Measurements from ENCODE around the gene SFRP5.

DNA sequence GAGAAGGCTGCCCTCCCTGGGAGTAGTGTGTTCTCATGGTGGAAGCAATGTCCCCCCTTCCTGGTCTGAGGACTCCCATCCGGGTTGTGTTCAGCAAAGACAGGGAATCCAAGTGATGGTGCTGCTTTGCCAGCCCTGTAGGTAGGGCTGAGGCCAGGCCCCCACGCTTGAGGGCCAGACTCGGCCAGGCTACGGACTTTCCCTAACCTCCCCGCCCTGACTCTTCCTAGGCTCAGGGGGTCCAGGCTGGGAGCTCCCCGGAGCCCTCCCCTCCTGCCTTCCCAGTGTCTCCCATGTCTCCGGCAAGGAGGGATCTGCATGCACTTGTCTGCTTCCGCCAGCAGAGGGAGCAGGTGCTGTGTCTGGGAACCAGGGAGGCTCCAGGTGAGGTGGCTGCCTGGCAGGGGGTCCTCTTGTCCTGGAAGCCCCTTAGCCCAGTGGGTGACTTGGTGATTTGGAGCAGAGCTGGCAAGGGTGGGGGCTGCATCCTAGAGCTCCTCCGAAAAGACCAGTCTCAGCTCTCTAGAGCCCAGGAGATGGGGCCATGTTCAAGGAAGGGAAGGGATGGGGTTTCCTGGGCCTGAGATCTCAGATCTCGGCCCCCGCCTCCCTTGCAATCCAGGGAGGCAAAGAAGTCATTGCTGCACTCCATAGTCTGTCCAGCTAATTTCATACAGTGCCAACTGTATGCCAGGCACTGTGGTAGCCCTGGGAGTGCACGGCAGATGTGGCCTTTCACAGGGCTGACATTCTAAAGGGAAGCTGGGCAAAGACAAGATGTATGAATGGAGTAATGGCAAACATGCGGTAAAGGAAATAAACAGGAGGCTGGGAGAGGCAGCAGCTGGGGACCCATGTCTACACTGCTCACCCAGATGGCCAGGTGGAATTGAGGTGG, 20.3 kb upstream of the SFRP5 start:
- TF ChIP-seq EZH2 (IDR thresholded peaks at IDR 0.05; ENCODE audit: borderline replicate concordance, insufficient read depth, low read depth, low read length, poor library complexity, severe bottlenecking) (no peak), CTCF (IDR thresholded peaks at IDR 0.05) (peak; percentile 84)
